NB4 (cell line): ENCODE measurements around the gene RILP.

Experiments used
- DNase-seq: peaks from one replicate; pipeline ENCODE4 v3.0.0; 2010; ENCODE audit warnings: low read depth
- H3K4me3 ChIP-seq: one replicate; pipeline ENCODE4 v1.5.1; 2011; ENCODE audit warnings: mild to moderate bottlenecking, low read depth, low read length, moderate library complexity
- CTCF ChIP-seq: IDR thresholded peaks from one replicate; pipeline ENCODE4 v1.5.1; 2012; ENCODE audit warnings: low read depth, low read length
- MAX ChIP-seq: IDR thresholded peaks from 2 replicates; pipeline ENCODE4 v1.6.1; 2011; ENCODE audit warnings: low read depth, low read length
- MYC ChIP-seq: IDR thresholded peaks from 2 replicates; pipeline ENCODE4 v1.6.1; 2011; ENCODE audit warnings: low read depth, low read length
- POLR2A ChIP-seq: IDR thresholded peaks from 2 replicates; pipeline ENCODE4 v1.6.1; 2011; ENCODE audit warnings: mild to moderate bottlenecking; ENCODE audit not compliant: insufficient read length; ENCODE audit errors: extremely low read depth

RILP gene

DNA sequence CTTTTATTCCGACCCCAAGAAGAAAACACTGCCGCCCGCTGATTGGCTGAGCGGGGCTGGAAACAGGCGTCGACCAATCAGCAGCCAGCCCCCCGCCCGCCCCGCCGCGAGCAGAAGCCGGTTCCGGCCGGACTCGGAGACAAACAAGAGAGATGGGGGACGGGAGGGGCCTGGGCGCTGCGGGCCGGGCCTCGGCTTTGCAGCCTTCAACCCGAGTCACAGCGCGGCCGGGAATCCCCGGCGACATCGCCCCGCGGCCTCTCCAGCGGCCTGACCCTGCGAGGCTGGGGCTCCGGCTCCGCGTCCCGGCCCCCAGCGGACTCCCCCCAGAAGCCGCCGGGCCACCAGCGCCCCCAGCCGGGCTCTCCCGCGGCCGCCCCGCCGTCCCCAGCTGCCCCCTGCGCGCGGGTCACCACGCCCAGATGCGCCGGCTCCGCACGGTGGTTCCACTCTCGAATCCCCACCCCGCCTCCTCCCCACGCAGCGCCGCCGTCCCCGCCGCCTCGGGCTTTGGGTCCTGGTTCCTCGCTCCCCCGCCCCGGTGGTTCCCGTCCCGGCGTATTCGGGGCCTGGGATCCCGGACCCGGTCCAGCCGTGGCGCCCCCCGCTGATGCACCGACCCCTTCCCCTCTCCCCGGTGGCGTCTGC lies 20.7 kb downstream of the RILP start:
- H3K4me3 ChIP-seq = peak overlapping the region; percentile 28

GRCh38 chr17:1627982-1628855 lies 21.4 kb downstream of the RILP start, which contains the start of gene SLC43A2:
TSS of gene SLC43A2 (minus strand) at chr17:1628834. CDS start at chr17:1627874, 960 bp downstream.
- peak; percentile 91 for DNase-seq
- no peak for TF ChIP-seq POLR2A
- TF ChIP-seq MYC = peak; percentile 28
- TF ChIP-seq CTCF = no peak
- peak; percentile 50; the same call in 1 of the 2 replicates for TF ChIP-seq MAX
- peak within 1 kb of the TSS; percentile 66 for H3K4me3 ChIP-seq

More for the DNA sequence above, 20.7 kb downstream of the RILP start:
- no peak for TF ChIP-seq CTCF
- TF ChIP-seq MAX = no peak
- no peak for TF ChIP-seq MYC
- no peak for TF ChIP-seq POLR2A
- no peak for DNase-seq

GRCh38 chr17:1627182-1627981 lies 22.3 kb downstream of the RILP start:
- DNase-seq = peak; percentile 92
- H3K4me3 ChIP-seq = peak overlapping the region; percentile 56
- no peak for TF ChIP-seq MAX

GRCh38 chr17:1626333-1626732 lies 23.3 kb downstream of the RILP start:
- no peak for TF ChIP-seq POLR2A
- TF ChIP-seq MYC = no peak
- TF ChIP-seq CTCF = no peak
- TF ChIP-seq MAX = no peak
- DNase-seq = no peak
- H3K4me3 ChIP-seq = no peak overlapping the region

GRCh38 chr17:1625581-1625980 lies 24.1 kb downstream of the RILP start:
- no peak for TF ChIP-seq CTCF
- no peak for TF ChIP-seq POLR2A
- TF ChIP-seq MAX = no peak
- TF ChIP-seq MYC = no peak
- no peak overlapping the region for H3K4me3 ChIP-seq

More at GRCh38 chr17:1625581-1625980, 24.1 kb downstream of the RILP start:
- DNase-seq = no peak
